Suprapubic skin (tissue), 4 donors: ENCODE measurements around the gene RAB27A. TPM values are rescaled to one million over a fixed set of nuclear protein-coding genes. Genes with fewer than 3 reads are reported as not detected.
A peak's percentile ranks its signal among the peaks of the same experiment; 100 is the strongest.
"Not testable (repeated sequence)": the region's sequence is repeated elsewhere in the genome, so short reads cannot be mapped to it uniquely, and the experiment has no call there.

Source experiments
- DNase-seq, 2 donors: peaks; one replicate each; pipeline ENCODE4 v3.0.0-alpha.2; 2019; ENCODE audit warnings: low spot score in 2 of 2
- H3K27ac ChIP-seq: fragments of 200-600 bp; sonication (generic); one replicate; pipeline ENCODE4 v1.5.1; 2019
- H3K27me3 ChIP-seq: fragments of 200-600 bp; sonication (generic); one replicate; pipeline ENCODE4 v1.5.1; 2019
- H3K36me3 ChIP-seq: fragments of 200-600 bp; sonication (generic); one replicate; pipeline ENCODE4 v1.5.1; 2019
- H3K4me1 ChIP-seq: fragments of 200-600 bp; sonication (generic); one replicate; pipeline ENCODE4 v1.5.1; 2019
- H3K4me3 ChIP-seq: fragments of 200-600 bp; sonication (generic); one replicate; pipeline ENCODE4 v1.5.1; 2019; ENCODE audit warnings: mild to moderate bottlenecking
- H3K9me3 ChIP-seq: fragments of 200-600 bp; sonication (generic); one replicate; pipeline ENCODE4 v1.5.1; 2019
- CTCF ChIP-seq, 2 donors: fragments of 200-600 bp in 1 of 2; fragments of 450-650 bp in 1 of 2; sonication (generic) in 1 of 2; IDR thresholded peaks; one replicate each; pipeline ENCODE4 v1.5.1; 2016 to 2019; ENCODE audit warnings: antibody characterized with exemption in 2 of 2, mild to moderate bottlenecking in 1 of 2, moderate library complexity in 1 of 2
- EP300 ChIP-seq: sonication (generic); formaldehyde crosslinking; IDR thresholded peaks from one replicate; pipeline ENCODE4 v1.6.1; 2017; ENCODE audit warnings: antibody characterized with exemption
- POLR2A ChIP-seq, 2 donors: fragments of 450-650 bp; IDR thresholded peaks; one replicate each; pipeline ENCODE4 v1.6.1; 2017; ENCODE audit warnings: antibody characterized with exemption in 2 of 2, mild to moderate bottlenecking in 2 of 2, moderate library complexity in 2 of 2
- POLR2AphosphoS5 ChIP-seq, 3 donors: sonication (generic); formaldehyde crosslinking; IDR thresholded peaks; one replicate each; pipeline ENCODE4 v1.6.1; 2017; ENCODE audit warnings: antibody characterized with exemption in 3 of 3
- WGBS: methylation state at CpG from one replicate; pipeline ENCODE4 v1.1.5; 2018; 5-methylcytosine and 5-hydroxymethylcytosine counted together
- total RNA-seq, 4 donors: library from RNA; depleted of rRNA; stranded (reverse); fragments of >200 nt; gene quantifications; one replicate each; pipeline ENCODE4 v1.1.0, GENCODE V29; 2016

The RAB27A gene
- total RNA-seq, 4 donors from 2014 or later = 7.8 to 16.1 (median 9.2) TPM

GRCh38 chr15:55297315-55297714 is 7.7 kb upstream of the RAB27A start:
- no peaks in the 10 kb centered on the region for H3K9me3 ChIP-seq

GRCh38 chr15:55290528-55291057 is 980 bp upstream of the RAB27A start:
- Histone ChIP-seq H3K27ac (peak overlapping the region; percentile 82), H3K4me3 (peak overlapping the region; percentile 77), H3K9me3 (no peaks in the 10 kb centered on the region), H3K27me3 (no peaks in the 10 kb centered on the region), H3K4me1 (peaks cover 18% of the 10 kb centered on the region), H3K36me3 (no peaks in the 10 kb centered on the region)
- DNase-seq = peak; percentile 90 to 92
- no peak for TF ChIP-seq EP300
- TF ChIP-seq CTCF (IDR thresholded peaks at IDR 0.05) = peak; percentile 83 to 89
- peak in 1 of 3 donors; percentile 5 for TF ChIP-seq POLR2AphosphoS5 (IDR thresholded peaks at IDR 0.05)
- TF ChIP-seq POLR2A (IDR thresholded peaks at IDR 0.05) = no peak
- WGBS = 20% methylated on average over 17 of the region's 17 CpGs

More at GRCh38 chr15:55297315-55297714, 7.7 kb upstream of the RAB27A start:
- Histone ChIP-seq H3K4me1 (no peaks in the 10 kb centered on the region), H3K4me3 (no peak overlapping the region), H3K27ac (no peak overlapping the region), H3K27me3 (no peaks in the 10 kb centered on the region), H3K36me3 (no peaks in the 10 kb centered on the region)
- DNase-seq = no peak
- TF ChIP-seq CTCF (IDR thresholded peaks at IDR 0.05) = no peak

GRCh38 chr15:55289011-55289745 is 435 bp downstream of the RAB27A start:
- TF ChIP-seq EP300 = no peak
- TF ChIP-seq CTCF (IDR thresholded peaks at IDR 0.05) = no peak
- TF ChIP-seq POLR2AphosphoS5 (IDR thresholded peaks at IDR 0.05) = no peak
- TF ChIP-seq POLR2A (IDR thresholded peaks at IDR 0.05) = no peak
- Histone ChIP-seq H3K27me3 (no peaks in the 10 kb centered on the region), H3K36me3 (no peaks in the 10 kb centered on the region), H3K27ac (peak overlapping the region; percentile 82), H3K9me3 (no peaks in the 10 kb centered on the region), H3K4me1 (peaks cover 18% of the 10 kb centered on the region), H3K4me3 (peak overlapping the region; percentile 77)
- WGBS = 5% methylated on average over 22 of the region's 37 CpGs
- peak in 1 of 2 donors; percentile 67 for DNase-seq

GRCh38 chr15:55288006-55288717 is 1.5 kb downstream of the RAB27A start:
- Histone ChIP-seq H3K36me3 (no peaks in the 10 kb centered on the region), H3K27me3 (no peaks in the 10 kb centered on the region), H3K9me3 (no peaks in the 10 kb centered on the region), H3K27ac (no peak overlapping the region), H3K4me3 (peak overlapping the region; percentile 77), H3K4me1 (peaks cover 18% of the 10 kb centered on the region)
- 86% methylated on average over 8 of the region's 8 CpGs for WGBS
- TF ChIP-seq CTCF (IDR thresholded peaks at IDR 0.05) (no peak), POLR2A (IDR thresholded peaks at IDR 0.05) (no peak), EP300 (no peak), POLR2AphosphoS5 (IDR thresholded peaks at IDR 0.05) (no peak)
- DNase-seq = no peak

- H3K36me3 ChIP-seq, H3K4me3 ChIP-seq, H3K27me3 ChIP-seq, H3K9me3 ChIP-seq, H3K27ac ChIP-seq, DNase-seq: not testable (repeated sequence)
- H3K4me1 ChIP-seq = peaks cover 25% of the 10 kb centered on the region
- WGBS = 98% methylated on average over 10 of the region's 10 CpGs
These were observed 3.0 kb downstream of the RAB27A start for GRCh38 chr15:55286442-55287189.
